Activated naive CD4-positive, alpha-beta T cell treated with Interleukin-2 at 50 U/mL for 16 hours (primary cell): ENCODE measurements around the gene SERPINB8.

Experiments used
- DNase-seq: peaks from one replicate; pipeline ENCODE4 v3.0.0-alpha.2; 2020

SERPINB8 gene

GRCh38 chr18:63965716-63966330, 4.1 kb upstream of the SERPINB8 start:
- no peak for DNase-seq

- DNase-seq = no peak
These were observed 926 bp downstream of the SERPINB8 start for GRCh38 chr18:63970809-63971205.

- DNase-seq = no peak
These were observed 1.6 kb downstream of the SERPINB8 start for GRCh38 chr18:63971320-63972001.

- no peak for DNase-seq
These were observed 2.1 kb downstream of the SERPINB8 start for GRCh38 chr18:63972002-63972376.

GRCh38 chr18:63974991-63975390, 5.1 kb downstream of the SERPINB8 start:
- peak; percentile 14 for DNase-seq

GRCh38 chr18:63975628-63976027, 5.7 kb downstream of the SERPINB8 start:
- no peak for DNase-seq

GRCh38 chr18:63977040-63977439, 7.2 kb downstream of the SERPINB8 start:
- no peak for DNase-seq

- DNase-seq = peak; percentile 17
These were observed 9.6 kb downstream of the SERPINB8 start for GRCh38 chr18:63979409-63979920.

GRCh38 chr18:63980027-63980426, 10.1 kb downstream of the SERPINB8 start:
- no peak for DNase-seq

- no peak for DNase-seq
These were observed 11.1 kb downstream of the SERPINB8 start for GRCh38 chr18:63980896-63981460.

- no peak for DNase-seq
These were observed 11.8 kb downstream of the SERPINB8 start for GRCh38 chr18:63981719-63982118.

- DNase-seq = no peak
These were observed 12.5 kb downstream of the SERPINB8 start for GRCh38 chr18:63982361-63982760.

GRCh38 chr18:63986885-63987284, 17.0 kb downstream of the SERPINB8 start:
- no peak for DNase-seq

- no peak for DNase-seq
These were observed 17.9 kb downstream of the SERPINB8 start for GRCh38 chr18:63987743-63988142.

GRCh38 chr18:63992751-63993150, 22.9 kb downstream of the SERPINB8 start:
- DNase-seq = no peak

GRCh38 chr18:63994783-63995399, 25.0 kb downstream of the SERPINB8 start:
- peak; percentile 45 for DNase-seq

GRCh38 chr18:63997041-63997440, 27.2 kb downstream of the SERPINB8 start:
- DNase-seq = no peak

- no peak for DNase-seq
These were observed 27.7 kb downstream of the SERPINB8 start for GRCh38 chr18:63997606-63998005.

GRCh38 chr18:63999871-64000270, 30.0 kb downstream of the SERPINB8 start:
- no peak for DNase-seq

GRCh38 chr18:64002581-64002980, 32.7 kb downstream of the SERPINB8 start:
- no peak for DNase-seq

GRCh38 chr18:64009305-64009704, 39.4 kb downstream of the SERPINB8 start:
- no peak for DNase-seq

- DNase-seq = no peak
These were observed 41.6 kb downstream of the SERPINB8 start for GRCh38 chr18:64011513-64011912.

GRCh38 chr18:64017870-64018269, 48.0 kb downstream of the SERPINB8 start:
- DNase-seq = no peak
